ENCODE data around the gene TRIP4. TPM values are rescaled to one million over a fixed set of nuclear protein-coding genes. Genes with fewer than 3 reads are reported as not detected.

Gene TRIP4
- total and polyA plus RNA-seq, 9 of the 15 experiments (the other 6 are each of a cell fraction or from before 2014, with no cell fraction given) = 7.6 to 23.3 (median 16.7) TPM

- TF ChIP-seq, protein P1, sequence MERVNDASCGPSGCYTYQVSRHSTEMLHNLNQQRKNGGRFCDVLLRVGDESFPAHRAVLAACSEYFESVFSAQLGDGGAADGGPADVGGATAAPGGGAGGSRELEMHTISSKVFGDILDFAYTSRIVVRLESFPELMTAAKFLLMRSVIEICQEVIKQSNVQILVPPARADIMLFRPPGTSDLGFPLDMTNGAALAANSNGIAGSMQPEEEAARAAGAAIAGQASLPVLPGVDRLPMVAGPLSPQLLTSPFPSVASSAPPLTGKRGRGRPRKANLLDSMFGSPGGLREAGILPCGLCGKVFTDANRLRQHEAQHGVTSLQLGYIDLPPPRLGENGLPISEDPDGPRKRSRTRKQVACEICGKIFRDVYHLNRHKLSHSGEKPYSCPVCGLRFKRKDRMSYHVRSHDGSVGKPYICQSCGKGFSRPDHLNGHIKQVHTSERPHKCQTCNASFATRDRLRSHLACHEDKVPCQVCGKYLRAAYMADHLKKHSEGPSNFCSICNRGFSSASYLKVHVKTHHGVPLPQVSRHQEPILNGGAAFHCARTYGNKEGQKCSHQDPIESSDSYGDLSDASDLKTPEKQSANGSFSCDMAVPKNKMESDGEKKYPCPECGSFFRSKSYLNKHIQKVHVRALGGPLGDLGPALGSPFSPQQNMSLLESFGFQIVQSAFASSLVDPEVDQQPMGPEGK (CRISPR knock-in tag; IDR thresholded peaks at IDR 0.05; ENCODE audit: borderline replicate concordance) = no peak
- TF ChIP-seq ZBTB11 (CRISPR knock-in tag; IDR thresholded peaks at IDR 0.05) (no peak), COPS2 (conservative IDR thresholded peaks at IDR 0.05) (no peak)
Observed at GRCh38 chr15:64396789-64397188, 9.2 kb downstream of the TRIP4 start (continued).

- no peak for DNase-seq (ENCODE audit: extremely low read depth in 1 of 4, low spot score in 3 of 4)
- ChIA-PET POLR2A (interaction anchor here (0.8 to 4.0 kb wide), 3 partner anchors 10 to 11 kb away, joined by 3 to 21 read pairs (median 6); partner anchors contain the start of gene TRIP4), CTCF (ENCODE audit: low intra/inter-chr PET ratio) (no interaction called here)
- no peak for ATAC-seq
- intact Hi-C loops (cut with micrococcal nuclease) = no loop called here
- 88% methylated on average over 1 of the region's 2 CpGs for WGBS (ENCODE audit: insufficient coverage, low coverage, missing lambda C conversion rate)
- Histone ChIP-seq H2AFZ (ENCODE audit: low read depth, low read length) (no peak overlapping the region), H3K9me1 (ENCODE audit: control insufficient read depth, insufficient read depth, low read length) (no peaks in the 10 kb centered on the region), H3K9me3 (replicated peaks; ENCODE audit: control insufficient read depth, insufficient read depth, low read depth, low read length) (no peaks in the 10 kb centered on the region), H3K4me3 (no peak overlapping the region), H3K4me2 (ENCODE audit: insufficient read depth, low read length) (no peak overlapping the region), H4K20me1 (replicated peaks; ENCODE audit: control insufficient read depth, insufficient read depth, low read length) (no peaks in the 10 kb centered on the region), H3K36me3 (ENCODE audit: control insufficient read depth, insufficient read depth, low read length) (peaks cover 59% of the 10 kb centered on the region), H3K9ac (ENCODE audit: insufficient read depth in 1 of 2, low read depth in 2 of 2, low read length in 2 of 2) (no peak overlapping the region), H3K27me3 (ENCODE audit: control insufficient read depth in 2 of 2, insufficient read depth in 2 of 2, low read length in 2 of 2) (no peaks in the 10 kb centered on the region), H3K27ac (ENCODE audit: extremely low read depth, low read depth, low read length) (no peak overlapping the region), H3K4me1 (replicated peaks in 1 of 2; ENCODE audit: control insufficient read depth in 2 of 2, insufficient read depth in 2 of 2, low read length in 2 of 2) (no peaks in the 10 kb centered on the region), H3K79me2 (ENCODE audit: control insufficient read depth, insufficient read depth, low read length) (no peaks in the 10 kb centered on the region)
- BruUV-seq (replicated peaks) = no TSS peak
- FAIRE-seq = no peak
- TF ChIP-seq BRCA1 (IDR thresholded peaks at IDR 0.05) (no peak), BRCA1 (CRISPR knock-in tag; IDR thresholded peaks at IDR 0.05) (no peak), ILF3 (IDR thresholded peaks at IDR 0.05; ENCODE audit: borderline replicate concordance) (no peak)
- in situ Hi-C loops (cut with MboI) = no loop called here
Observed at GRCh38 chr15:64398575-64398974, 10.9 kb downstream of the TRIP4 start.

Measured in K562 (cell line).